Stimulated activated CD4-positive, alpha-beta T cell treated with anti-CD3 and anti-CD28 coated beads, Interleukin-1b, Interleukin-23, amount 100 ng/mL, for 4 hours (primary cell): ENCODE measurements around the gene POLE.

Source experiments
- DNase-seq, 2 donors: peaks; one replicate each; pipeline ENCODE4 v3.0.0-alpha.2; 2020; ENCODE audit warnings: low read depth in 2 of 2

POLE gene

GRCh38 chr12:132632521-132633228 lies 54.5 kb downstream of the POLE start:
- DNase-seq, result no peak

GRCh38 chr12:132631666-132632065 lies 55.5 kb downstream of the POLE start:
- DNase-seq, result no peak

DNA sequence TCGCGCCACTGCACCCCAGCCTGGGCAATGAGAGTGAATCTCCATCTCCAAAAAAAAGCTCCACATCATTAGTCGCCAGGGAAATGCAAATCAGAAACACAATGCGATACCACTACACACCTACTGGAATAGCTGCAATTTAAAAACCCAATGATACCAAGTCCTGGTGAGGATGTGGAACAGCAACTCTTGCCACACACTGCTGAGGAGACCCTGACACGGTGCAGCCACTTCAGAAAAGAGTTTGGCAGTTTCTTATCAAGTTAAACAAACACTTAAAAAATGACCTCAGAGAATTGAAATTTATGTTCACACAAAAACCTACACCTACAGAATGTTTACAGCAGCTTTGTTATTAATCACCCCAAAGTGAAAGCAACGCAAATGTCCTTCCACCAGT lies 56.5 kb downstream of the POLE start:
- DNase-seq, result no peak

DNA sequence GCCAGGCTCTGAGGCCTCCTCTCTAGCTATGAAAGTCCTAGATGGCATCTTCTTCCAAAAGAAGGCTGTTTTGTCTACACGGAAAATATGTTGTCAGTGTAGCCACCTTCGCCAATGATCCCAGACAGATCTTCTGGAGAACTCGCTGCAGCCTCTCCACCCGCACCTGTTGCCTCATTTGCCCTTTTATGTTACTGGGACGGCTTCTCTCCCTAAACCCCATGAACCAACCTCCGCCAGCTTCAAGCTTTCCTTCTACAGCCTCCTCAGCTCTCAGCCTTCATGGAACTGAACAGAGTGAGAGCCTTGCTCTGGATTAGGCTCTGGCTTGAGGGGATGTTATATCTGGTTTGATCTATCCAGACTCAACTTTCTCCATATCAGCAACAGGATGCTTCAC lies 57.8 kb downstream of the POLE start:
- no peak for DNase-seq

DNA sequence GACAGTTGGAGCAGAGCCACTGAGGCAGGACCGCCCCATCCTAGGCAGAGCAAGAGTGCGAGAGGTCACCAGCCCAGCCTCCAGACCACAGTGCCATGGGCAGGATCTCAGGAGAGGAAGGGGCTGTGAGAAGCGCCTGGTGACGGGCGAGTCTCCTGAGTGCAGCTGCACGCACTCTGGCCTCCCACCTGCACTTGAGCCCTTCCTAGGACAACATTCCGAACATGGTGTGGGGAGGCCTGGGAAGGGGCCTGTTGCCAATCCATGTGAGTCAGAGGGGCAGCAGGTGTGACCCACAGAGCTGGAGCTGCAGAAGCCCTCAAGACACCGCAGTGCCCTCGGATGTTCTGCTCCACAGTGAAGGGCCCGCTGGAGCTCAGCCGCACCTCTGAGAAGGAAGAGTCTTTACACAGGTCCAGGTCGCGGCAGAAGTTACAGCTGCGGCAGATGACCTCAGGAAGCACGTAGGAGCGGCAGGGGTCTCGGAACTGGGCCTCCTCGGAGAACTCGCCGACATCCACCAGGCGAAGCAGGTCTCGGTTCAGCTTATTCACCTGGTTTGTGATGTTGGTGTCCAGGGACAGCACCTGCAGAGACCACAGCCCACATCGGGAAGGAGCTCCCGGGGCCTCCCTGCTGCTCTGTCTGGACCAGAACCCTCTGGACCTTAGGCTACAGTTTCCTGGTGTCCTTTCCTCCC lies 61.3 kb downstream of the POLE start:
- DNase-seq, result no peak

DNA sequence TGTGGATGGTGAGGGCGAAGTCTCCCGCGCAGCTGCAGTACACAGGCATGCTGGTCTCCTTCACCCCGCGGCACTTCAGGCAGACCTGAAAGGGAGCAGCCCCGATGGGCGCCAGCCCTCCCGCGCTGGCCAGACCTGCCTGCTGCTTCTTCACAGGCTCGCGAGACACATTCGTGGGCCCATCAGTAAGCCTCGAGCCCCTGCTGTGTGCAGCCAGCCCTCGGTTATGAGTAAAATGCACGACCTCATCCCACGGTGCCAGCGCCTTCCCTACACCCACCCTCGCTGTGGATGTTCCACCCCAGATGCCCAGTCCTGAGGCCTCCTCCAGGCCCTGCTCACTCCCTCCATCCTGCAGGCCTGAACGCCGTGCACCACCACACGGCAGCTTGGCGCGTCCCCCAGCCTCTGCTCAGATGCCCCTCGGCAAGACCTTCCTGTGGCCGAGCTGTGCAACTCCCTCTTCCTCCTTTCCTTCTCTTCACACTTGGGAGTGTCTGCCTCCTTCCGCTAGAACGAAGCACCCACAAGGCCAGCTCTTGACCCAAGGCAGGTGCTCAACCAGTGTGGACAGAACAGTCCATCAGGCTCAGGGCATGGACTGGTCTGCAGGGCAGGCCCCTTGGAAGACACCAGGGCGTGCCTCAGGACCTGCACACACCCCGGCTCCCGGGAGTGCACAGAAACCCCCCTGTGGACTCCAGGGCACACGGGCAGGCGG lies 62.1 kb downstream of the POLE start:
- no peak for DNase-seq

DNA sequence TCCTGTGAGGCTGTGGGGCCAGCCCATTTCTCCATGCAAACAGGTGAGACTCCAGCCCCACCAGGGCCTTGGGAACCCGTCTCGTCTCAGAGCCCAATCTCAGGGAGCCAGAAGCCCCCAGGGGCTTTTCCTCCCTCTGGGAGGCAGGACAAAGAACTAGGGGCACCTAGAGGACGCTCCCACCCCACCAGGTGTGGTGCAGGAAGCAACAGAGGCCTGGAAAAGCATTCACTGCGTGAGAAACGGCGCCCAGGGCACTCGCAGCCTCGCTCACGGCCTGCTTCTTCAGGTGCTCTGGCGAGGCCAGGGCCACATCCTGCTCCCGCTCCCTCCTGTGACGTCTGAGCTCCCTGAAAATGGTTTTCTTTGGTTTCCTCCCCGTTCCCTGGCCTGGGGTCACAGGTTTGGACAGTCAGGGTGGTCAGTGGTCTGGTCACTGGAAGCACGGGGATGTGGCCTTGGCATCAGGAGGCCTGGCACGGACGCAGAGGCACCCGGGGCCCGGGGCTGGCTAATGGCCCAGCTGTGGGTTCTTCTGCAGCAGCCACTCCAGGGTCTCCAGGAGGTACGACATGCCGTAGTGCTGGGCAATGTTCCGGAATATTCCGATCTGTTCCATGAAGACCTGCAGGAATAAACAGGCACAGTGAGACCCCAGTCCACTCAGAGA lies 62.8 kb downstream of the POLE start:
- DNase-seq, result no peak

DNA sequence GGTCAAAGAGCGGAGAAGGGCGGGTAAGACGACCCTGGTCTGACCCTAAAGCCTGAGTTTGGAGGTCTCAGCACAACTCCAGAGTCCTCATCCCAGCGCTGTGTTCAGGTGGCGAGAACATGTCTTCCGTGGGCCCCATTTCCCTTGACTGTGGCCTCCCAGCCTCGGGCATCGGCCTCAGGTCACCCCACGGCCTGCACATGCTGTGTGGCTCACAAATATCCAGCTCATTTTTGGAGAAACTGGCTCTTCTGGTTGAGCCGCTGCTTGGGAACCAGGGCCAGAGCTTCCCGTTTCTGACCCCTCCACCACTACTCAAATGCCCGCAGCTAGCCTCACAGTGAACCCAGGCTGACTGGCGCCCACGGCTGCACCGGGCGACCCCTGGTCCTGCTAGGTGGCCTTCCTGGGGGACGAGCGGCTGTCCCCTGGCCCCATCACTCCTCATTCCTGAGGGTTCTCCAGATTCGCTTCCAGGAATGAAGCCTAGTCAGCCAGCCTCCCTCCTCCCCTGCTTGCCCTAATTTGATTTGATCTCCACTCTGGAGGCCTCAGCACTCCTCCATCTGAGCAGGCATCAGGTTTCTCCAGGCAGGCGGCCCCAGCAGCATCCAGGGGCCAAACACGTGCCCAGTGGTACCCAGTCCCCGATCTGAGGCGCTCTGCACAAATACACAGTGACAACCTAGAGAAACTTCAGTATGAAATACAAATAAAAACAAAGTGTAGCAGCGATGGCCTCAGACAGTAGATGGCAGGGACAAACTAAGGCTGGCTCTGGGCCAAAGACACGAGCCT lies 63.9 kb downstream of the POLE start:
- DNase-seq, result no peak

DNA sequence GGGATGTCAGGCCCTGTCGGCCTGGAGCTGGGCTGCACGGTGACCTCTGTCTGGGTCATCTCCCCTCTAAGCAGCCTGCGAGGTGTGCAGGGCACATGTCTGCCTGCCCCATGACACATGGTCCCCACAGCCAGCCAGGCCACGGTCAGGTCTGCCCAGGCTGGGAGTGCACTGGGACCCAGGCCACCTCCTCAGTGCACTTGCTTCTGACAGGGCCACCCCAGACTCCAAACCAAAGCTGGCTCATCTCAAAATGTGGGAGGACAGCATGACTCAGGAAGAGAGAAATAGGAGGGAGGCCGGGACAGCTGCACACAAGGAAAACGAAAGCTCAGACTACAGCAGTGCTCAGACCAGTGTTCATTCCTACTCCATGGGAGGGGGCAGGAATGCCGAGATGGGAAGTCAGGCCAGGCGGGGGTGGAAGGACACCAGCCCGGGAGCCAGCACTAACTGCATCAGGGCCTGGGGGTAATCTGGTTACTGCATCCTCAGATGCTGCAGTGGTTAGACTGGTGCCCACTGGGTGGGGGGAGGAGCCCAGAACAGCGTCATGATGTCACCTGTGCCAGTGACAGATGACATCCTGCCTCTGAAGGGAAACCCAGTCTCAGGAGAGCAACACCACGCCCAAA lies 64.6 kb downstream of the POLE start:
- DNase-seq, result no peak

- DNase-seq, result no peak
Observed at GRCh38 chr12:132621657-132622435, 65.3 kb downstream of the POLE start.

GRCh38 chr12:132620899-132621656 lies 66.1 kb downstream of the POLE start:
- no peak for DNase-seq

DNA sequence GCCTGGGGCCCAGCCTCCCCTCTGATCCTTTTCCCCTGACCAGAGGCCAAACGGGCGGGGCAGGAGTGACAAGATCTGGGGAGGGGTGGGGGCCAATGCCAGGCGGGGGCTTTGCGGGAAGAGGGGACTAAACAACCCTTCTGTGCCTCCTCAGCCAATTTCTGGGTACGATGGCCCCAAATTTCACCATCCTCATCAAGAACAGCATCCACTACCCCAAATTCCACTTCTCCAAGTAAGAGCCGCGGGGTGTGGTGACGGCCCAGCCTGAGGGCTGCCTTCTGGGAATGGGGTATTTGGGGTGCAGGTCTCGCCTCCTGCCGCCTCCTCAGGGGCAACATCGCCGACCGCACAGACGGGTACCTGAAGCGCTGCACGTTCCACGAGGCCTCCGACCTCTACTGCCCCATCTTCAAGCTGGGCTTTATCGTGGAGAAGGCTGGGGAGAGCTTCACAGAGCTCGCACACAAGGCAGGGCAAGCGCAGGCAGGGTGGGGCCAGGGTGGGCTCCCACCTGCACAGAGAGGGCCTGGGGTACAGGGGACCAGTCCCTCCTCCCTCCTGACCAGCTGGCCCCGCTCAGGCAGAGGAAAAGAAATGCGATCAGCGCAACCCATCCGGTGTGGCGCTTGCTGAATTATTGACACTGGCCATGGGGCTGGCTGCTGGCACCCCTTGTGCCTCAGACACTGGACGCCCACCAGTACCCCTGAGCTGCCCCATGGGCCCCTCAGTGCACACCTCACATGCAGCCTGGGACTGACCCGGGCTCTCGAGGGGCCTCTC lies 66.8 kb downstream of the POLE start:
- no peak for DNase-seq

DNA sequence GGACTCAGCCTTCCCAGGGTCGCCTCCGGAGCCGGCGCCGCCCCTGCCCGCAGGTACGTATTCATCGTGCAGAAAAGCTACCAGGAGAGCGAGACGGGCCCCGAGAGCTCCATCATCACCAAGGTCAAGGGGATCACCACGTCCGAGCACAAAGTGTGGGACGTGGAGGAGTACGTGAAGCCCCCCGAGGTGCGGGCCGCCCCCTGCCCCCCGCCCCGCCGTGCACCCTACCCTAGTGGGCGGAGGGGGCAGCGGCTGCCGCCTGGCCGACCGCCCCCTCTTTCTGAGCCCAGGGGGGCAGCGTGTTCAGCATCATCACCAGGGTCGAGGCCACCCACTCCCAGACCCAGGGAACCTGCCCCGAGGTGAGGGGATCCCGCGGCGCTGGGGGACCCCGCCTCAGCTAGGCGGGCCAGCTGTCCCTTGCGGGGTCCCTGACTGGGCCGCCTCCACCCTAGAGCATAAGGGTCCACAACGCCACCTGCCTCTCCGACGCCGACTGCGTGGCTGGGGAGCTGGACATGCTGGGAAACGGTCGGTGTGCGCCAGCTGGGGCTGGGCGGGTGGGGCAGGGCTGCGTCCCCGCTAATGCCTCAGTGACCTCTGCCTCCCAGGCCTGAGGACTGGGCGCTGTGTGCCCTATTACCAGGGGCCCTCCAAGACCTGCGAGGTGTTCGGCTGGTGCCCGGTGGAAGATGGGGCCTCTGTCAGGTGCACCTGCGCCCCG lies 67.6 kb downstream of the POLE start:
- DNase-seq, result no peak

DNA sequence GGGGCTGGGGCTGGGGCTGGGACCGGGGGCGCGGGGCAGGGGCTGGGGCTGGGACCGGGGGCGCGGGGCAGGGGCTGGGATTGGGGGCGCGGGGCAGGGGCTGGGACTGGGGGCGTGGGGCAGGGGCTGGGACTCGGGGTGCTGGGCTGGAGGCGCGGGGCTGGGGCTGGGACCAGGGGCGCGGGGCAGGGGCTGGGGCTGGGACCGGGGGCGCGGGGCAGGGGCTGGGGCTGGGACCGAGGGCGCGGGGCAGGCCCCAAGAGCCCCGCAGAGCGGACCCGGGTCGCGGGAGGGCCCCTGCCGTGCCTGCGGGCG lies 68.1 kb downstream of the POLE start:
- DNase-seq, result no peak

- DNase-seq, result no peak
Observed at GRCh38 chr12:132618683-132619043, 68.5 kb downstream of the POLE start, which contains the start of gene P2RX2. Gene P2RX2 (plus strand): TSS chr12:132618776. CDS start chr12:132618817, 41 bp downstream.

DNA sequence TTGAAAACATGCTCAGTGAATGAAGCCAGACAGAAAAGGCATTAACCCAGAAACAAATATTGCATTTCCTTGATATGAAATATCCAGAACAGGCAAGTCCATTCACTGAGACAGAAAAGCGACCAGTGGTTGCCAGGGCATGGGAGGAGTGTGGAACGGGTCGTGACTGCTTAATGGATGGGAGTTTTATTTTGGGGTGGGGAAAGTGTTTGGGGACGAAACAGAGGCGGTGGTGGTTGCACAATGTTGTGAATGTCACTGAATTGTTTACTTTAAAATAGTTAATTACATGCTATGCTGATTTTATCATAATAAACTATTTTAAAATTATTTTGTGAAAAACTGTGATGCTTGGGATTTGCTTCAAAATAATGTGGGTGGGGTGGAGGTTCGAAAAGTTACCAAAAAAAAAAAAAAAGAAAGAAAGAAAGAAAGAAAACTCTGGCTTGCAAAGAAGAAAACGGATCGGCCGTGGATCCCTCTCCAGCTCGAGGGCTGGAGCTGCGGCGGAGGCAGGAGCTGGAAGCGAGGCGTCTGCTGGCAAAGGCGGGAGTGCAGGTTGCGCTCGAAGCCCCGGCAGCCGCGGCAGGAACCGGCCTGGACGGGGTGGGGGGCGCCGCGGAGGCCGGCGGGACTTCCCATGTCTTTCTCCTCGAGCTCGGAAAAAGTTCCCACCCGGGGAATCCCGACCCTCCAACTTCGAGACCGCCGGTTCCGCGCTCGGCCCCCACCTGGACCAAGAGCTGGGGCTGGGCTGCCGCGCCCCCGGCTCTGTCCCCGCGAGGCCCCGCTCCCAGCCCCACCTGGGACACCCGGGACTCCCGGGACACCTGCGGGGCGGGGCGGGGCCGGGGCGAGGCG lies 69.1 kb downstream of the POLE start:
- DNase-seq, result no peak

DNA sequence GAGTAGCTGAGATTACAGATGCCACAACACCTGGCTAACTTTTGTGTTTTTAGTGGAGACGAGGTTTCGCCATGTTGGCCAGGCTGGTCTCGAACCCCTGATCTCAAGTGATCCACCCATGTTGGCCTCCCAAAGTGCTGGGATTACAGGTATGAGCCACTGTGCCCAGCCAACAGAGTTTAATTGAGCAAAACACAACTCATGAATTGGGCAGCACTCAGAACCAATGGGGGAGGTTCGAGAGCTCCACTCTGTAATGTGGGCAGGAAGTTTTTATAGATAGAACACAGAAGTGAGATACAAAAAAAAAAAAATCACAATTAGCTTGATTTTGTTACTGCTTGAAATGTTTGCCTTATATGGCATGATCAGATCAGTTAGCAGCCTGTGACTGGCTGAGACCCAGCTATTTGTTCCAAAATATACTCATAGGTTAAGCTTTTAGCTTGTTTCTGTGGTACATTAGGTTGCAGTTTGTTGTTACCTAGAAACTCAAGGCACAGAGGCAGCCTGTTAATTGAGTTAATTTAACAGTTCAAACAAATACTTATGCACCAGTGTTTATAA lies 69.9 kb downstream of the POLE start:
- DNase-seq, result no peak
